Measurements from ENCODE around the gene ABCC1.
"Not testable (repeated sequence)": the region's sequence is repeated elsewhere in the genome, so short reads cannot be mapped to it uniquely, and the experiment has no call there.

Gene ABCC1

DNA sequence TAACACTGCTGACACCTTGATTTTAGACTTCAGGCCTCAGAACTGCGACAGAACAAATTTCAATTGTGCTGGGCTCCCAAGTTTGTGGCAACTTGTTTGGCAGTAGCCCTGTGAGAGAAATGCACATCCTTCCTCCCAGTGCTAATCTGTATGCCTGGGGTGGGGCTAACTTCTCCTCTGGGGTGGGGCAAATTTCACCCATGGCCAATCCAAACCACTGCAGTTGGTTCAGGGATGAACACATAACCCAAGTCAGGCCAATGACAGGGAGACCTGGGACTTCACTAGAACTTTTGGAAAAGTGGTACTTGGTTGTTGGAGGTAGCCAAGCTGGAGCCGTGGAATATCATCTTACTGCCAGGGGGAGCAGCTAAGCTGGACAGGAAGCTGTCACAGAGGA is 217.5 kb downstream of the ABCC1 start:
- DNase-seq: no peak

DNA sequence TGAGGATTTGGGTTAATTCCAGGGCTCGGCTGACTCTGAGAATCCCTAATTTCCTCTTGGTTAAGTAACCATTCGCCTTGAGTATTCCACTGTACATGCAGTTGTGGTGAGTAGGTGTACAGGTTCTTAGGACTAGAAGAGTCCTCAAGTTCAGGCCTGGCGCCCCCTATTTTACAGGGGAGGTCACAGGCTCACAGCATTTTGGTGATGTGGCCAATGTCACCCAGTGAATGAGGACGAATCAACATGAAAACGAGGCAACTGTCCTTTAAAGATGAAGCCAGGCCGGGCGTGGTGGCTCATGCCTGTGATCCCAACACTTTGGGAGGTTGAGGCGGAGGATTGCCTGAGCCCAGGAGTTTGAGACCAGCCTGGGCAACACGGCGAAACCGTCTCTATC is 218.5 kb downstream of the ABCC1 start:
- no peak for DNase-seq

DNA sequence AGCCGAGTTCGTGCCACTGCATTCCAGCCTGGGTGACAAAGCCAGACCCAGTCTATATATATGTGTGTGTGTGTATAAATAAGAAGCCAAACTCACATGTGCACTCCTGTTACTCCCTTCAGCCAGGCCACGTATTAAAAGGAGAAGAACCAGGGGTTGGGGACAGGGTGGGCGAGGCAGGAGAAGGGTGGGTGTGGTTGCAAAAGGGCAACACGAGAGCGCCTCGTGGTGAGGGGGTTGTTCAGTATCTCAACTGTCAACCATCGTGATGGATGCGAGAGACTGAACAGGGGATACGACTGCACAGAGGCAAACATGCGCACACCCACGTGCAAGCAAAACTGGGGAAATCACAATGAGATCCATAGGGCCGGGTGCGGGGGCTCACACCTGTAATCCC is 219.0 kb downstream of the ABCC1 start:
- no peak for DNase-seq

DNA sequence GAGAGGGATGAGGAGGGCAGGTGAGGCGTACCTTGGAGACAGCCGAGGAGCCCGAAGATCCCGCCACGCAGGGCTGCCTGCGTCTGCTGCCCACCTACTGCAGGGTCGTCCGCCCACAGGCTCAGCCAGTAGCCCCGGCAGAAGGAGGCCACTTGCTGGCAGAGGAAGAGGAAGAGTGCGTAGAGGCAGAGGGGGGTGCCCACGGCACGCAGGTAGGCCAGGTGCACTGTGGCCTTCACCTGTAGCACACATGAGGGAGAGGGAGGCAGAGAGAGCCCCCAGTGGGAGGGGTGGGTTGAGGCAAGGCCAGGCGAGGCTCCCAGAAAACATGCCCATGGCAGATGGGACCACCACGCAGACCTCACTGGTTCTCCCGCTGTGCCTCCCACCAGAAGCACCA is 220.2 kb downstream of the ABCC1 start:
- DNase-seq: no peak

DNA sequence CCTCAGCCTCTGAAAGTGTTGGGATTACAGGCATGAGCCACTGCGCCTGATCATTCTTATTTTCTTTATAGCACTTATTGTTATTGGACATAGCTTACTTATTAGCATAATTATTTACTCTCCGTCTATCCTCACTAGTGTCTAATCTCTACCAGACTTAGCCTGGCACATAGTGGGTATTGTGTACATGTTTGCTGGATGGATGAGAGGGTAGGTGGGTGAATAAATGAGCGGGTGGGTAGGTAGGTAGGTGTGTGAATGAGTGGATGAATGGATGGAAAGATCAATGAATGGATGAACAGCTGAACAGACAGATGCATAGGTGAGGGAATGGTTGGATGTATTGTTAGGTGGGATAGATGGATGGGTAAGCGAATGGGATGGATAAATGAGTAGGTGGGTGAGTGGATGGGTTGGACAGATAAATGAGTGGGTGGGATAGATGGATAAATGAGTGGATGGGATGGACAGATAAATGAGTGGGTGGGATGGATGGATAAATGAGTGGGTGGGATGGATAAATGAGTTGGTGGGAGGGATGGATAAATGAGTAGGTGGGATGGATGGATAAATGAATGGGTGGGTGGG is 222.0 kb downstream of the ABCC1 start:
- no peak for DNase-seq

DNA sequence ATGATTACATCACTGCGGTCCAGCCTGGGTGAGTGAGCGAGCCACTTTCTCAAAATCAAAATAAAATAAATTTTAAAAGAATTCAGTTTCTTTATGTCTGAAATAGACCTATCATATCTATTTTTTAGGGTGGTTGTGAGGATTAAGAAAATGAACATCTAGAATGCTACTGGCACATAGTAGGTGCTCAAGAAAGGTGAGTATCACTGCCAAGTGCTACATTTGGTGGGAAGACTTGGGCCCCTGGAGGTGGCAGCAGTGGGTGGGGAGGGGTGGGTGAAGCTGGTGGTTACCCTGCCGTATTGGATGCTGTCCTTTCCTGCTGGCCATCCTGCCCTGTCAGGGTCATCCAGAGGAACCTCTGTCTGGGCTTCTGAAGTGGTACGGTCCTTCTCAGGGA is 223.6 kb downstream of the ABCC1 start:
- no peak for DNase-seq

DNA sequence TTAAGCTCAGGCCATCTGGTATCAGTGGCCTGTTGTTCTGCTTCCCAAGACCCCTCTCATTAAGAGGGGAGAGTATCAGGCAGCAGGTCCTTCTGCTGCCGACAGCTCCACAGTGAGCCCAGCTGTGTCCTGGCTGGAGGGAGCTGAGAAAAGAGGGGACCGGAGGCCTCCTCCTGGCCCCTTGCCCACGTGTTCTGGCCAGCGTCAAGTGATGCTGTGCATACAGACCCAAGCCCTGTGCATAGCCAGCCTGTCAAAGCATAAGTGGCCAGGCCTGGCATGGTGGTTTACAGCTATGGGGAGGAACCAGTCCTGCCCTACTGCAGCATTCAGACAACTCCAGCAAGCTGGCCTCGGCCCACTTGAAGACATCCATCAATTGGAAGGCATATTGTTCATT is 225.9 kb downstream of the ABCC1 start:
- no peak for DNase-seq

DNA sequence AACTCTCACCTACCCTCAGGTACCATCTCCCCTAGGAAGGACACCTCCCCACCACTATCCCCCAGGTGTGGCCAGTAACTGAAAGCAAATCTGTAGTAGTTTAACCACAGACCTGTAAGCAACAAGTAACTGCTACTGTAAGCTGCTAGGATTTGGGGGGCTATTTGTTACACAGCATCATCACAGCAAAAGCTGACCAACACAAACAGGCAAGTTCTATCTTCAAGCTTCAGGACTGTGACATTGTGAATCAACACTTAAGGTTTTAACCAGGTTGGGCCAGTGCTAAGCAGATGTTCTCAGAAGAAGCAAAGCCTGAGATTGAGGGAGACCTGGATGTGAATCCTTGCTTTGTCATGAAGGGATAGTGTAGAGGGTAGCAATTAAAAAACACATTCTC is 226.9 kb downstream of the ABCC1 start:
- no peak for DNase-seq

DNA sequence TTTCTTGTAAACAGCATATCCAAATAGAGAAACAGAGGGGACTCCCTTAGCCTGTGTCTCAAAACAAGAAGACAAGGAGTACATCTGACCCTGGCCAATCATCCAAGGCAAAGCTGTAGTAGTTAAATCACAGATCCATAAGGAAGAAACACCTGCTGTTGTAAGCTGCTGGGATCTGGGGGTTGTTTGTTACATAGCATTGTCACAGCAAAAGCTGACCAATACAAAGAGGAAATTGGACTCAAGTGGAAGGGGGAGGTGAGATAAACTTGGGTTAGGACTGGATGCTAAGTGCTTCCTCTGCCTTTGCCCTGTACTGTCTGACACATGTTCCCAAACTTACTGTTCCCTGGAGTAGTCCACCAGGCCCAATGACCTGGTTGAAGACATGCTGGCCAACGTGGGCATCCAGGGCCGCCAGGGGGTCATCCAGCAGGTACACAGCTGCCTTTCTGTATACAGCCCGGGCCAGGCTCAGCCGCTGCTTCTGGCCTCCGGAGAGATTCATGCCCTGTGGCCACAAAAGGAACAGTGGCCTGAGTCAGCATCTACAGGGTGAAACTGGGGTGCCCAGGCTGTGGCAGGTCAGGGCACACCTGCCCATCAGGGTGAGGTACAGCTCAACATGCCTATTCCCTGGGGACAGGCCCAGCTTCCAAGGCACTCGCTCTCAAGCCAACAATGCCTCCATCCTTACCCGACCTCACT is 229.2 kb downstream of the ABCC1 start:
- no peak for DNase-seq

DNA sequence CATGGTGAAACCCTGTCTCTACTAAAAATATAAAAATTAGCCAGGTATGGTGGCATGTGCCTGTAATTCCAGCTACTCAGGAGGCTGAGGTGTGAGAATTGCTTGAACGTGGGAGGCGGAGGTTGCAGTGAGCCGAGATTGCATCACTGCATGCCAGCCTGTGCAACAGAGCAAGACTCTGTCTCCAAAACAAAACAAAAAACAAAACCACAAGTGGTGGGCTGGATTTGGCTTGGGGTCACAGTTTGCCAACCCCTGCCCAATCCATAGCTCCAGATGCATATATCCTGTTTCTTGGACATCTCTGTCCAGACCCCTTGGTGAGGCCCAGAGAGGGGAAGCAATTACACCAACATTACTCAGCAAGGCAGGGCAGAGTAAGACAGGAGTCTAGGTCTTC is 232.3 kb downstream of the ABCC1 start:
- not testable (repeated sequence) for DNase-seq

DNA sequence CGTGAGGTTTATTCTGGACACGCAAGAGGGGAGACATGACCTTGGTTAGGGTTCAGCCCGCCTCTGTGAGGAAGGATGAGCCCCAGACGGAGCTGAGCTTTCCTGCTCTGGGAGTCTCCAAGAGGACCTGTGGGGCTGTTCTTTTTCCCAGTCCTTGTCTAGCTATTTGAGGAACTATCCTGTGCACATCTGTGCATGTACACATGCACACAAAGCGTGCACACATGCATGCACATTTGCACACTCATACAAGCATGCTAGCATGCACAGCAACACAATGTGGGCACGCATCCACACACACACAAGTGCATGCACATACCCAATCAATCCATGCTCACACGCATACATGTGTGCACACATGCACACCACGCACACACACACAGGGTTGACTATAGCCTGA is 233.5 kb downstream of the ABCC1 start:
- DNase-seq: no peak

DNA sequence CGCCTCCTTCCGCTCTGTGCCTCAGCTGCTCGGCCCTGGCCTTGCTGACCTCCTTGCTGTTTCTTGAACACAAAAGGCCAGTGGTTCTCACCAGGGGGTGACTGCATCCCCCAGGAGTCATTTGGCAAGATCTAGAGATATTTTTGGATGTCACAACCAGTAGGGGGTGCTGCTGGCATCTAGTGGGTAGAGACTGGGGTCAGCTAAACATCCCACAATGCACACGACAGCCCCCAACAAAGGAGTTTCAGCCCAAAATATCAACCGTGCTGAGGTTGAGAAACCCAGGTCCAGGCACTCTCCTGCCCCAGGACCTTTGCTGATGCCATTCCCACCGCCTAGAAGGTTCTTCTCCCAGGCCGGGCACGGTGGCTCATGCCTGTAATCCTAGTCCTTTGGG is 234.1 kb downstream of the ABCC1 start:
- DNase-seq: no peak

DNA sequence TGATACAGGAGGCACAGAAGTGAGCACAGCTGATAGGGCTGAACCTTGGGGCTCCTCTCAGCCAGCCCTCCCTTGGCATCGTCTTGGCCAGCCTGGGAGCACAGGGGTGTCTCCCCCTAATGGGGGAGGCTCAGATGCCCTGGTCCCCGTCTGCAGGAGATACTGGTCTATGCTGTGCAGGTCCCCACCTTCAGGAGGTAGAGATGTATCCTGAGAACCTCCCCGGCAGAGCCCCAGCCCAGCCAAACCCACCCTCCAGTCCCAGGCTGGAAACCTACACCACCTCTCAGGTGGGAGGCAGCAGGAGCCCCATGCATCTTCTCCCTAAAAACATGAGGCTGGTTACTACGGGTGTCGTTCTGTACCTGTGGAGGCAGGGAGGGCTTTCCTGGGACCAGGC is 235.2 kb downstream of the ABCC1 start:
- no peak for DNase-seq

DNA sequence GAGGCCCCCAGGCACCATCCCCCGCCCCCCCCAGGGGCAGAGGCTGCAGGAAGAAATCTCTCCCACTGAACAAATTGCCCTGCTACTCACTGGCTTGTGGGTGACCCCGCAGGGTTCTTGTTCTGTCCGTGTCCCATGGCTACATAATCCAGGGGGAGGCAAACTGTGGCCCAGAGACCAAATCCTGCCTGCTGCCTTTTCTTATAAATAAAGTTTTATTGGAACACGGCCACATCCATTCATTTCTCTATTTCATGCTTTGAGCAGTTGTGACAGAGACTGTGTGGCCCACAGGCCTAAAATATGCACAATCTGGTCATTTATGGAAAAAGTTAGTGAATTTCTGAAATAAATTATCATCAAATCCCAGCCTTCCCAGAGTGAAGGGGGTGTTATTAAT is 235.7 kb downstream of the ABCC1 start:
- DNase-seq: no peak

DNA sequence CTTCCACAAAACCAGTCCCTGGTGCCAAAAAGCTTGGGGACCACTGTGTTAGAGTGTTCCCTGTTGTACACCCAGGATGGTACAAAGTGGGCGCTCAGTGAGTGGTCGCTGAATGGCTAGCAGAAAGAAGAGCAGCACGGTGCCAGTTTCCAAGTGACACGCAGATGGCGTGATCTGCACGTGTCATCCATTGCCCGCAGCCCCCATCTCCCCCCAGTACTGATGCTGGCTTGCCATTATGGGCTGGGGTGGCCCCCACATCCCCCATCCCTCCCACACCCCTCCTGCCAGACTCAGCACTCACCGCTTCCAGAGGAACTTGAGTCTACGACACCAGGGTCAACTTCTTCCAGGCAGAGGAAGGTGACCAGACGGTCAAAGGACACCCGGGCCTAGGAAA is 237.4 kb downstream of the ABCC1 start:
- no peak for DNase-seq

DNA sequence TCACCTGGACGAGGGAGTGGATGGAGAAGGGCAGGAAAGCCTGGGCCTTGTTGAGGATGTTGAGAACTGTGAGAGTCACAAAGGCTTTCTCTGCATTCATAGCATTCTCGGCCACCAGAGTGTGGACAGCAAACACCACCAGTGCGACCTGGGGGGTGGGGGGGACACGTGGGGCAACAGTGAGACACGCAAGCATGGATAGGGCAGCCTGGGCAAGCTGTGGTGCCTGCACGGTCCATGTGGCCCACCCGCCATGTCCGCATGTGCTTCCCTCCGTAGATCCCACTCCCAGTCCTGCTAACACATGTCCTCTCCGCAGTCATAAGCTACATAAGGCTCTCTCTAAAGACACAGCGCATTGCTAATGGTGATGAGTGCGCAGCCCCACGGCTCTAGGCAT is 239.4 kb downstream of the ABCC1 start:
- no peak for DNase-seq

DNA sequence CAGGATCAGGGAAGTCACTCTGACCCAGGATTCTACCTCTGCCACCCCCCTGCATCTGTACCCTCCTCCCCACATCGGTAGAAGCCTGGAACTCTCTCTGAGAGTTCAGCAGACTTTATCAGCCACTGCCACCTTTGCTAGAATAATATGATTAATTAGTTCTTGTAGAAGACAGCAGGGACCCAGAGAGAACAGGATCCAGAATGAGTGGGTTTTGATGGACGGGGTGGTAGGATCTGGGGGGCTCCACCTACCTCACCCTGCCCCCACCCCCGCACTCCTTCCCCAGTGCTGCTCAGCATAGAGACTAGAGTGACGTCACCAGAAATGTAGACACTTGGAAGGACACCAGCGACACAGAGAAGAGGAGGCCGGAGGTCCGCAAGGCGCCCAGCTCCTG is 240.4 kb downstream of the ABCC1 start:
- DNase-seq: no peak

DNA sequence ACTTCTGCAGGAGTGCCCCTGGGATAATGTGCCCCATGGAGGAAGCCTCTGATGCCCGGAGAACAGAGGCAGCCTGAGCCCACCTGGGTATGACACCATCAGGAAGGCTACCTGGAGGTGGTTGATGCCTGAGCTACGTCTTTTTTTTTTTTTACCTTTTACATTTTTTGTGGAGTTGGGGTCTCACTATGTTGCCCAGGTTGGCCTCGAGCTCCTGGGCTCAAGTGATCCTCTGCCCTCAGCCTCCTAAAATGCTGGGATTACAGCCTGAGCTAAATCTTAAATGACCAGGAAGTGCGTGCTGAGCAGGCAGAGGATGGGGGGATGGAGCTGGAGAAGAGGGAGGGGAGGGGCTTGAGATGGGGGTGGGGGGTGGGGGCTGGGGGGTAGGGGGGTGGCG is 241.1 kb downstream of the ABCC1 start:
- DNase-seq: no peak

DNA sequence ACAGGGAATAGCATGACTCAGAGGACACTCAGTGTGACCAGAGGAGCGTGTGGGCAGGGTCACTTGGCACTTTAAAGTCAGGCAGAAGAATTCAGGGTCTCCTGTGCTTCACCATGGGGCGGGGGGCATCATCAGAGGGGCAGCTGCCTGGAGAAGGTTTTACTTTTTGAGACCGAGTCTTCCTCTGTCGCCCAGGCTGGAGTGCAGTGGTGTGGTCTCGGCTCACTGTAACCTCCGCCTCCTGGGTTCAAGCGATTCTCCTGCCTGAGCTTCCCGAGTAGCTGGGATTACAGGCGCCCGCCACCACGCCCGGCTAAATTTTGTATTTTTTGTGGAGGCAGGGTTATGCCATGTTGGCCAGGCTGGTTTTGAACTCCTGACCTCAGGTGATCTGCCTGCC is 241.6 kb downstream of the ABCC1 start:
- not testable (repeated sequence) for DNase-seq

DNA sequence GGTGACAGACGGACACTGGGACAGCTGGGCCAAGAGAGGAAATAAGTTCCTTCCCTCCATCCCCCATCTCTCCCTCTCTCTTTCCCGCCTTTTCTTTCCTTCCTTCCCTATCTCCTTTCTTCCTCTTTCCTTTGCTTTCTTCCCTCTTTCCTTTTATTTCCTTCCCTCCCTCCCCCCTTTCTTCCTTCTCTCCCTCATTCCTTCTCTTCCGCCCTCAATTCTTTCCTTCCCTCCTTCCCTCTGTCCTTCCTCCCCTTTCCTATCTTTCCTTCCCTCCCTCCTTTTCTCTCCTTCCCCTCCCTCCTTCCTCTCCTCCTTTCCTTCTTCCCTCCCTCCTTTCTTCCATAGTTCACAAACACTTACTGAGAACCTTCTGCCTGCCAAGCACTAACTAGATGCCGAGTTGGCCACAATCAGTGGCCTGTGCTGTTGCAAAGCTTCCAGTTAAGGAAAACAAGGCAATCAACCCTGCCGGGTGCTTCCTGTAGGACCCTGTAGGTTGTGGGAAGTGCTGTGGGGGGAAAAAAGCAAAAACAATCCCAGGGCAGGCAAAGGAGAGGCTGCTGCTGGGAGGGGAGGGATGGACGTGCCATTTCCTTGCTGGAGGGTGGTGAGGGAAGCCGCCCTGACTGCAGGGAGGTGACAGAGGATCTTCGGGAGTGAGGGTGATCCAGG is 242.2 kb downstream of the ABCC1 start:
- DNase-seq: no peak

Measured in SW 1271 (cell line).